ENCODE results near the gene SLC25A13.

DNA sequence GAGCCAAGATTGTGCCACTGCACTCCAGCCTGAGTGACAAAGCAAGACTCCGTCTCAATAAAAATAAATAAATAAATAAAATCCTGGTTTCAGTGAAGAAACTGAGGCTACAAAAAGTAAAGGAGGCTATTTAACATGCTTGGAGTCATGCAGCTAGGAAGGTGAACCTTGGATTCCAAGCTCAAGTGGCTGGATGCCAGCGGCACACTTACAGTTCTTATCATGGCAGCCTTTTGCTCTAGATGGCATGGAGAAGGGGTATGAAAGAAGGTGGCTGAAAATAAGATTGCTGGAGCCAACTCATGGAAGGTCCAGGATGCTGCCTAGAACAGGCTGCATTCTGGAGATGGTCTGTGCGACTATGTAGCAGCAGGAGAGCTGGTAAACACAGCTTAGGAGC lies 170.0 kb downstream of the SLC25A13 start:
- TF ChIP-seq, protein P1, sequence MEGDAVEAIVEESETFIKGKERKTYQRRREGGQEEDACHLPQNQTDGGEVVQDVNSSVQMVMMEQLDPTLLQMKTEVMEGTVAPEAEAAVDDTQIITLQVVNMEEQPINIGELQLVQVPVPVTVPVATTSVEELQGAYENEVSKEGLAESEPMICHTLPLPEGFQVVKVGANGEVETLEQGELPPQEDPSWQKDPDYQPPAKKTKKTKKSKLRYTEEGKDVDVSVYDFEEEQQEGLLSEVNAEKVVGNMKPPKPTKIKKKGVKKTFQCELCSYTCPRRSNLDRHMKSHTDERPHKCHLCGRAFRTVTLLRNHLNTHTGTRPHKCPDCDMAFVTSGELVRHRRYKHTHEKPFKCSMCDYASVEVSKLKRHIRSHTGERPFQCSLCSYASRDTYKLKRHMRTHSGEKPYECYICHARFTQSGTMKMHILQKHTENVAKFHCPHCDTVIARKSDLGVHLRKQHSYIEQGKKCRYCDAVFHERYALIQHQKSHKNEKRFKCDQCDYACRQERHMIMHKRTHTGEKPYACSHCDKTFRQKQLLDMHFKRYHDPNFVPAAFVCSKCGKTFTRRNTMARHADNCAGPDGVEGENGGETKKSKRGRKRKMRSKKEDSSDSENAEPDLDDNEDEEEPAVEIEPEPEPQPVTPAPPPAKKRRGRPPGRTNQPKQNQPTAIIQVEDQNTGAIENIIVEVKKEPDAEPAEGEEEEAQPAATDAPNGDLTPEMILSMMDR (IDR thresholded peaks at IDR 0.05) = no peak
- TF ChIP-seq POLR2A (IDR thresholded peaks at IDR 0.05) = no peak

Measured in testis (tissue), 2 donors.